Stimulated activated naive CD8-positive, alpha-beta T cell treated with anti-CD3 and anti-CD28 coated beads, Interleukin-15, amount 100 ng/mL, for 72 hours (primary cell): ENCODE measurements around the gene PDE5A.
"Not testable (repeated sequence)": the region's sequence is repeated elsewhere in the genome, so short reads cannot be mapped to it uniquely, and the experiment has no call there.

Source experiments
- ATAC-seq: fragments of 150-1000 bp; cut with Tn5 transposase; 2 replicates; pipeline ENCODE4 v1.10.0; 2021; ENCODE audit warnings: mild to moderate bottlenecking, moderate library complexity
- DNase-seq, 2 donors: peaks; one replicate each; pipeline ENCODE4 v3.0.0; 2021 to 2022
- H3K27ac Mint-ChIP-seq, 2 donors: one replicate each; pipeline ENCODE4 v1.8.0; 2022; ENCODE audit warnings: mild to moderate bottlenecking in 2 of 2, mixed read lengths in 2 of 2, moderate library complexity in 2 of 2
- H3K27me3 Mint-ChIP-seq: one replicate; pipeline ENCODE4 v1.8.0; 2022; ENCODE audit warnings: mixed read lengths
- H3K4me1 Mint-ChIP-seq: one replicate; pipeline ENCODE4 v1.8.0; 2022; ENCODE audit warnings: mild to moderate bottlenecking, mixed read lengths
- H3K4me3 Mint-ChIP-seq, 2 donors: one replicate each; pipeline ENCODE4 v1.8.0; 2022; ENCODE audit warnings: mild to moderate bottlenecking in 2 of 2, mixed read lengths in 2 of 2, moderate library complexity in 1 of 2
- H3K9me3 Mint-ChIP-seq, 2 donors: one replicate each; pipeline ENCODE4 v1.8.0; 2022; ENCODE audit warnings: mixed read lengths in 2 of 2

Gene PDE5A

GRCh38 chr4:119493886-119494285 is 134.7 kb downstream of the PDE5A start:
- H3K4me1 Mint-ChIP-seq, result no peaks in the 10 kb centered on the region

GRCh38 chr4:119493419-119493818 is 135.2 kb downstream of the PDE5A start:
- H3K4me1 Mint-ChIP-seq, result no peaks in the 10 kb centered on the region
- no peak overlapping the region for H3K4me3 Mint-ChIP-seq
- H3K27ac Mint-ChIP-seq, result no peak overlapping the region
- H3K27me3 Mint-ChIP-seq, result no peaks in the 10 kb centered on the region
- no peak for DNase-seq
- no peaks in the 10 kb centered on the region for H3K9me3 Mint-ChIP-seq
- ATAC-seq, result no peak

More at GRCh38 chr4:119493886-119494285, 134.7 kb downstream of the PDE5A start:
- no peak for DNase-seq
- no peak overlapping the region for H3K4me3 Mint-ChIP-seq
- H3K27me3 Mint-ChIP-seq, result no peaks in the 10 kb centered on the region
- ATAC-seq, result no peak
- H3K9me3 Mint-ChIP-seq, result no peaks in the 10 kb centered on the region
- H3K27ac Mint-ChIP-seq, result peak overlapping the region in 1 of 2 donors; percentile 50

- ATAC-seq (no peak), DNase-seq (no peak)
- H3K4me3 Mint-ChIP-seq, result no peak overlapping the region
- no peaks in the 10 kb centered on the region for H3K27me3 Mint-ChIP-seq
- peaks cover 0 to 5% of the 10 kb centered on the region in 2 donors for H3K9me3 Mint-ChIP-seq
- no peaks in the 10 kb centered on the region for H3K4me1 Mint-ChIP-seq
- no peak overlapping the region for H3K27ac Mint-ChIP-seq
These were observed 138.3 kb downstream of the PDE5A start for GRCh38 chr4:119490335-119490734.

- no peaks in the 10 kb centered on the region for H3K4me1 Mint-ChIP-seq
- H3K27me3 Mint-ChIP-seq, result no peaks in the 10 kb centered on the region
- peaks cover 6 to 13% of the 10 kb centered on the region in 2 donors for H3K9me3 Mint-ChIP-seq
- DNase-seq (no peak), ATAC-seq (no peak)
- no peak overlapping the region for H3K27ac Mint-ChIP-seq
- H3K4me3 Mint-ChIP-seq, result no peak overlapping the region
These were observed 139.3 kb downstream of the PDE5A start for GRCh38 chr4:119489305-119489704.

GRCh38 chr4:119480331-119480730 is 148.3 kb downstream of the PDE5A start:
- ATAC-seq, result no peak
- no peak overlapping the region for H3K27ac Mint-ChIP-seq
- no peaks in the 10 kb centered on the region for H3K4me1 Mint-ChIP-seq

GRCh38 chr4:119479835-119480234 is 148.8 kb downstream of the PDE5A start:
- Mint-ChIP-seq H3K4me1 (no peaks in the 10 kb centered on the region), H3K4me3 (no peak overlapping the region), H3K27me3 (no peaks in the 10 kb centered on the region), H3K9me3 (peaks cover 18 to 32% of the 10 kb centered on the region in 2 donors), H3K27ac (no peak overlapping the region)
- no peak for ATAC-seq
- no peak for DNase-seq

More at GRCh38 chr4:119480331-119480730, 148.3 kb downstream of the PDE5A start:
- H3K4me3 Mint-ChIP-seq, result no peak overlapping the region
- peaks cover 18 to 34% of the 10 kb centered on the region in 2 donors for H3K9me3 Mint-ChIP-seq
- DNase-seq, result no peak
- no peaks in the 10 kb centered on the region for H3K27me3 Mint-ChIP-seq

GRCh38 chr4:119479180-119479808 is 149.3 kb downstream of the PDE5A start:
- H3K27ac Mint-ChIP-seq, result peak overlapping the region in 1 of 2 donors; percentile 21
- DNase-seq (no peak), ATAC-seq (no peak)
- H3K4me1 Mint-ChIP-seq, result no peaks in the 10 kb centered on the region
- H3K9me3 Mint-ChIP-seq, result peaks cover 12 to 27% of the 10 kb centered on the region in 2 donors
- no peaks in the 10 kb centered on the region for H3K27me3 Mint-ChIP-seq
- H3K4me3 Mint-ChIP-seq, result no peak overlapping the region

- Mint-ChIP-seq H3K4me1 (no peaks in the 10 kb centered on the region), H3K27ac (peak overlapping the region in 1 of 2 donors; percentile 21), H3K9me3 (peaks cover 8 to 20% of the 10 kb centered on the region in 2 donors), H3K4me3 (no peak overlapping the region), H3K27me3 (no peaks in the 10 kb centered on the region)
- no peak for DNase-seq
- ATAC-seq, result no peak
These were observed 150.0 kb downstream of the PDE5A start for GRCh38 chr4:119478446-119479179.

- peaks cover 4 to 9% of the 10 kb centered on the region in 2 donors for H3K9me3 Mint-ChIP-seq
- ATAC-seq (no peak), DNase-seq (no peak)
- H3K4me3 Mint-ChIP-seq, result no peak overlapping the region
- no peaks in the 10 kb centered on the region for H3K4me1 Mint-ChIP-seq
- H3K27ac Mint-ChIP-seq, result no peak overlapping the region
- no peaks in the 10 kb centered on the region for H3K27me3 Mint-ChIP-seq
These were observed 151.1 kb downstream of the PDE5A start for GRCh38 chr4:119477412-119478053.

- Mint-ChIP-seq H3K9me3 (no peaks in the 10 kb centered on the region), H3K4me1 (no peaks in the 10 kb centered on the region), H3K27me3 (no peaks in the 10 kb centered on the region), H3K27ac (no peak overlapping the region), H3K4me3 (no peak overlapping the region)
- ATAC-seq (no peak), DNase-seq (no peak)
These were observed 157.3 kb downstream of the PDE5A start for GRCh38 chr4:119471259-119471658.

- not testable (repeated sequence) for H3K27me3 Mint-ChIP-seq, H3K4me3 Mint-ChIP-seq, DNase-seq, H3K4me1 Mint-ChIP-seq, H3K9me3 Mint-ChIP-seq, ATAC-seq
- H3K27ac Mint-ChIP-seq, result peak overlapping the region in 1 of 2 donors; percentile 59
These were observed 157.9 kb downstream of the PDE5A start for GRCh38 chr4:119470737-119471063.

GRCh38 chr4:119470021-119470736 is 158.4 kb downstream of the PDE5A start:
- not testable (repeated sequence) for DNase-seq, H3K9me3 Mint-ChIP-seq, H3K27me3 Mint-ChIP-seq, H3K4me1 Mint-ChIP-seq, H3K4me3 Mint-ChIP-seq
- ATAC-seq, result peak; percentile 86
- H3K27ac Mint-ChIP-seq, result peak overlapping the region; percentile 40 to 59

- not testable (repeated sequence) for H3K27me3 Mint-ChIP-seq, H3K4me3 Mint-ChIP-seq
- H3K27ac Mint-ChIP-seq, result peak overlapping the region in 1 of 2 donors; percentile 46
These were observed 159.6 kb downstream of the PDE5A start for GRCh38 chr4:119469039-119469438.

GRCh38 chr4:119462733-119463132 is 165.9 kb downstream of the PDE5A start:
- H3K4me3 Mint-ChIP-seq, H3K4me1 Mint-ChIP-seq, ATAC-seq, H3K27me3 Mint-ChIP-seq, H3K9me3 Mint-ChIP-seq: not testable (repeated sequence)
- peak in 1 of 2 donors; percentile 8 for DNase-seq
- H3K27ac Mint-ChIP-seq, result peak overlapping the region in 1 of 2 donors; percentile 52

More at GRCh38 chr4:119469039-119469438, 159.6 kb downstream of the PDE5A start:
- ATAC-seq, H3K9me3 Mint-ChIP-seq, H3K4me1 Mint-ChIP-seq, DNase-seq: not testable (repeated sequence)

GRCh38 chr4:119455734-119456133 is 172.9 kb downstream of the PDE5A start:
- not testable (repeated sequence) for H3K9me3 Mint-ChIP-seq, ATAC-seq, H3K27me3 Mint-ChIP-seq, H3K4me1 Mint-ChIP-seq, DNase-seq
- Mint-ChIP-seq H3K27ac (peak overlapping the region in 1 of 2 donors; percentile 34), H3K4me3 (peak overlapping the region; percentile 86 to 88)
